Caki2 (cell line): Measurements from ENCODE around the gene TPD52L1. TPM values are rescaled to one million over a fixed set of nuclear protein-coding genes. Genes with fewer than 3 reads are reported as not detected.
"Not testable (repeated sequence)": the region's sequence is repeated elsewhere in the genome, so short reads cannot be mapped to it uniquely, and the experiment has no call there.

Experiments used
- DNase-seq: peaks from one replicate; pipeline ENCODE4 v3.0.0-alpha.2; 2015; ENCODE audit warnings: low read depth
- in situ Hi-C: cut with HindIII; loops from 2 replicates; pipeline ENCODE4 v1.10.0; 2016; ENCODE audit warnings: low sequenced_read_pairs, low pct_unique_long_range_greater_than_20kb, mixed read lengths
- total RNA-seq: library from RNA; depleted of rRNA; stranded (reverse); fragments of >200 nt; shearing (Covaris generic); gene quantifications from 2 replicates; pipeline ENCODE4 v1.2.3, GENCODE V29; 2014; ENCODE audit warnings: low replicate concordance

TPD52L1 gene
- total RNA-seq, 1 experiment from 2014 or later, result 328 TPM

GRCh38 chr6:125129354-125129753, 24.2 kb upstream of the TPD52L1 start:
- in situ Hi-C loops, result no loop called here

DNA sequence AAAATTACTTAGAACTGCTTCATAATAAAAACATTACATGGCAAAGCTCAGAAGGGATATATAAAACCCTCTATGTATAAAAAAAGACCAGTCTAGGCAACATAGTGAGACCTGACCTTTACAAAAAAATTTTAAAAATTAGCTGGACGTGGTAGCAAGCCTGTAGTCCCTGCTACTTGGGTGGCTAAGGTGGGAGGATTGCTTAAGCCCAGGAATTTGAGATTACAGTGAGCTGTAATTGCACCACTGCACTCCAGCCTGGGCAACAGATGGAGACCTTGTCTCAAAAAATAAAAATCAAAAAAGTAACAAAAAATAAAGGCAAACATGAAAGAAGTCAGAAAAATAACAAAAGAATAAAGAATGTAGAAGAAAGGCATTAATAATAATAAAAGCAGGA, 21.5 kb upstream of the TPD52L1 start:
- in situ Hi-C loops, result no loop called here

More at GRCh38 chr6:125129354-125129753, 24.2 kb upstream of the TPD52L1 start:
- no peak for DNase-seq

DNA sequence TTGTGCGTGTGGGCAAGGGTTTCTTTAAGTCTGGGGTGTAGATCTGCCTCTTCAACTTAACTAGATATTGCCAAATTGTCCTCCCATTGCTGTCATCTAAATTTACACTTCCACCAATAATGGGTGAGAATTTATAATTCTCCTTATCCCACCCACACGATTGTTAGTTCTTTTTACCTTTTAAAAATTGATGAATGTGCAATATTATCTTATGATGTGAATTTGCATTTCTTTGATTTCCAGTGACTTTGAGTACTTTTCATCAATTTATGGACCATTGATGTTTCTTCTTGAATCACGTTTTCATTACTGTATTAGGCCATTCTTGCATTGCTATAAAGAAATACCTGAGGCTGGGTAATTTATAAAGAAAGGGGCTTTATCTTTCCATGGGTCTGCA, 17.2 kb upstream of the TPD52L1 start:
- in situ Hi-C loops, result no loop called here
- no peak for DNase-seq

More for the DNA sequence above, 21.5 kb upstream of the TPD52L1 start:
- DNase-seq, result no peak

DNA sequence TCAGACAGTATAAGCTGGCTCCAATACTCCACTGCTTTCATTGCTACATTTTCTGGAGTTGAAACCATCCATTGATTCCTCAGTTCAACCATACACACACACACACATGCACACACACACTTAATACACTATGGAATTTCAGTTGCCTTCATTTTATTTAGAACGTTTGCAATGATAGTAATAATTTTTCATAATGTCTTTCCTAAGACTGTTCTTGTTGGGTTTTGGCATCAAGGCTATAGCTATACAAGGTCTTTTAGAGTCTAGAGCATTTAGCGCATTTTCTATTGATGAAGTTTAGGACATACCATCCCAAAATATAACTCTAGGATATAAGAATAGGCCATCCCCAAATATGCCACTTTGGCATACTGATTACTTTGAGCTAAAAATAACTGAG, 15.5 kb upstream of the TPD52L1 start:
- no peak for DNase-seq
- in situ Hi-C loops, result no loop called here

GRCh38 chr6:125140808-125141207, 12.8 kb upstream of the TPD52L1 start:
- no peak for DNase-seq
- in situ Hi-C loops, result no loop called here

DNA sequence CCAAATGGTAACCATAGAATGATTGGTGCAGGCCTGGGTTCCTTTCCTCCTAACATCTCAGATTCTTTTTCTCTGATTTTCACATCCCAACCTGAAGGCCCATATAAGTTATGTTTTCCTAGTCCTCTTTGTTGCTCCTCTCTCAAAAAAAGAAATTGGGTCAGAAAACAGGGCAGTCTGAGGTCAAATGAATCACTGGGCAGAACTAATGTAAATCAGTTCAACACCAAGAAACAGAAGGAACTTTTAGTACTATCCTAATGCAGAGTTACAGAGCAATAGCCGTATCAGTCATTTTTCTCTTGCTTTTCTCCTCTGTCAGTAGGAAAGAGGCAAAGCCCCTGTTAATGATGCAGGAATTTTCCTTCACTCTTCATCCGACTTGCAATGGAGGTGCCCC, 11.0 kb upstream of the TPD52L1 start:
- no peak for DNase-seq
- in situ Hi-C loops, result no loop called here

- in situ Hi-C loops, result no loop called here
- no peak for DNase-seq
These were observed 8.8 kb upstream of the TPD52L1 start for GRCh38 chr6:125144822-125145221.

- in situ Hi-C loops, result no loop called here
- peak; percentile 43 for DNase-seq
These were observed 4.1 kb upstream of the TPD52L1 start for GRCh38 chr6:125149256-125150144.

DNA sequence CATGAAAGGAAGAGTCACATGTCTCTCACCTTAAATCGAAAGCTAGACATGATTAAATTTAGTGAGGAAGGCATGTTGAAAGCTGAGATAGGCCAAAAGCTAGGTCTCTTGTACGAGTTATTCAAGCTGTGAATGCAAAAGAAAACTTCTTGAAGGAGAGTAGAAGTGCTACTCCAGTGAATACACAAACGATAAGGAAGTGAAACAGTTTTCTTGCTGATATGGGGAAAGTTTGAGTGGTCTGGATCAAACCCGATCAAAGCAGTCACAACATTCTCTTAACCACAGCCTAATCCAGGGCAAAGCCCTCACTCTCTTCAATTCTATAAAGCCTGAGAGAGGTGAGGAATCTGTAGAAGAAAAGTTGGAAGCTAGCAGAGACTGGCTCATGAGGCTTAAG, 1.9 kb upstream of the TPD52L1 start:
- no peak for DNase-seq
- in situ Hi-C loops, result no loop called here

GRCh38 chr6:125154118-125154760, 666 bp downstream of the TPD52L1 start:
- no peak for DNase-seq

GRCh38 chr6:125154761-125155135, 1.2 kb downstream of the TPD52L1 start:
- in situ Hi-C loops, result no loop called here
- DNase-seq, result peak; percentile 69

More at GRCh38 chr6:125154118-125154760, 666 bp downstream of the TPD52L1 start:
- in situ Hi-C loops, result no loop called here

DNA sequence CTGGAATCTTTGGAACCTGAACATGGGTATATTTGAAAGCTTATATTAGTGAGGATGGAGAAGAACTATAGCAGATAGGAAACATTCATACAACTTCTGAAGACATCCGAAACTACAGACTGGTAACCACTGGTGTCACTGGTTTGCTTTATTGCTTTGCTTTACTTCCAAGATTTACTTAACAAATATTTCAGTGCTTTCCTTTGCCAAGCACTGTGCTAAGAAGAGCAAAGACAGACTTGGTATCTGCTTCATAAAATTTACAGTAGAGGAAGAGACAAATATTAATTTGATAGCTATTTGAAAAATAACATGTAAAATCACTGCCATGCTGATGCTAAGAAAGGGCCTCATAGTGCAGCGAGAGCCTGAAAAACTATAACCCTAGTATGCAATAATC, 1.8 kb downstream of the TPD52L1 start:
- no peak for DNase-seq
- in situ Hi-C loops, result no loop called here

DNA sequence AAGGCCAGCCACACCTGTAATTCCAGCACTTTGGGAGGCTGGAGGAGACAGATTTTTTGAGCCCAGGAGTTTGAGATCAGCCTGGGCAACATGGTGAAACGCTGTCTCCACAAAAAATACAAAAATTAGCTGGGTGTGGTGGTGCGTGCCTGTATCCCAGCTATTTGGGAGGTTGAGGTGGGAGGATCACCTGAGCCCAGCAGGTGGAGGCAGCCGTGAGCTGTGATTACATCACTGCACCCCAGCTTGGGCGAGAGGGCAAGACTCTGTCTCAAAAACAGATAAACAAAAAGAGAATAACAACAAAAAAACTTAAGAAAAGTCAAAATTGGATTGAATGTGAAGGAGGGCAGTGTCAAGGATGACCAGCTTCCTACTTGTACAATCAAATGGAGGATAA, 2.9 kb downstream of the TPD52L1 start:
- in situ Hi-C loops, result no loop called here
- DNase-seq, result no peak

- no peak for DNase-seq
- in situ Hi-C loops, result no loop called here
These were observed 3.7 kb downstream of the TPD52L1 start for GRCh38 chr6:125157280-125157679.

DNA sequence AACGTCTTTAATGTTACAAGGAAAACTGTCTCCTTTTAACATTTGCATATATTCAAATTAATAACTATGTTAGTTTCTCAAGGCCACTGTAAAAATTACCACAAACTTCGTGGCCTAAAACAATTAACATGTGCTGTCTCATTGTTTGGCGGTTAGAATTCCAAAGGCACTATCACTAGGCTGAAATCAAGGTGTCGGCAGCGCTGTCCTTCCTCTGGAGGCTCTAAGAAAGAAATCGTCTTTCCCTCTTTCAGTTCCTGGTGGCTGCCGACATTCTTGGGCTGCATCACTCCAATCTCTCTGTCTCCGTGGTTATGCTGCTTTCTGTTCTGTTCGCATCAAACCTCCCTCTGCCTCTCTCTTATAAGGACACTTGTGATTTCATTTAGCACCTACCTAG, 4.2 kb downstream of the TPD52L1 start:
- in situ Hi-C loops, result no loop called here
- DNase-seq, result no peak

- in situ Hi-C loops, DNase-seq: not testable (repeated sequence)
These were observed 9.8 kb downstream of the TPD52L1 start for GRCh38 chr6:125163339-125163738.

DNA sequence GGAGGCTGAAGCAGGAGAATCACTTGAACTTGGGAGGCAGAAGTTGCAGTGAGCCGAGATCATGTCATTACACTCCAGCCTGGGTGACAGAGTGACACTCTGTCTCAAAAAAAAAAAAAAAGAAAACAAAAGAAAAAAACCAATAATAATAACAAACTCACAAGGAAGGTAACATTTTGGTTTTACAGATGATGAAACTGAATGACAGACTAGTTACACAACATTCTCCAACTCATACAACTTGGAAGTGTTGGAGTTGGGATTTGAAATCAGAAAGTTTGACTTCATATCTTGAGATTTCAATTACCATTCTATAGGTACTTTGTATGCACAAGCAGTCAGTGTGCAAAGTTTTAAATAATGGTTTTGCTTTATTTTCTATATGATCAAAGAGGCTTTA, 10.2 kb downstream of the TPD52L1 start:
- DNase-seq, result no peak
- in situ Hi-C loops, result no loop called here

DNA sequence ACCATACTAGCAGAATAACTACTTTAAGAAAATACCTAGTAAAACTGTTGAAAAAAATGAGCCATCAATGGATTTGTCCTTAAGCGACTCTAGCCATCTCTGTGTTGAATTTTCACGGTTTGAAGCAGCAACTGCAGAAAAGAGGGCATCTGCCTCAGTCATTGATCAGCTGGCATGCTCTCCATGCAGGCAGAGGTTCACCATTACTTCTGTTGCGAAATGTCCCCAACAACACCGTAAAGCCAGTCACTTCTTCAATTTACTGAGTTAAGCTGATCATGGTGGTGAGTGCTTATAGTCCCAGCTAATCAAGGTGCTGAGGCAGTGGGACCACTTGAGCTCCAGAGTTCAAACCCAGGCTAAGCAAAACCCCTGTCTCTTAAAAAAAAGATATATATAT, 11.1 kb downstream of the TPD52L1 start:
- in situ Hi-C loops, result no loop called here
- no peak for DNase-seq

GRCh38 chr6:125165256-125165655, 11.7 kb downstream of the TPD52L1 start:
- in situ Hi-C loops, result no loop called here
- DNase-seq, result no peak

DNA sequence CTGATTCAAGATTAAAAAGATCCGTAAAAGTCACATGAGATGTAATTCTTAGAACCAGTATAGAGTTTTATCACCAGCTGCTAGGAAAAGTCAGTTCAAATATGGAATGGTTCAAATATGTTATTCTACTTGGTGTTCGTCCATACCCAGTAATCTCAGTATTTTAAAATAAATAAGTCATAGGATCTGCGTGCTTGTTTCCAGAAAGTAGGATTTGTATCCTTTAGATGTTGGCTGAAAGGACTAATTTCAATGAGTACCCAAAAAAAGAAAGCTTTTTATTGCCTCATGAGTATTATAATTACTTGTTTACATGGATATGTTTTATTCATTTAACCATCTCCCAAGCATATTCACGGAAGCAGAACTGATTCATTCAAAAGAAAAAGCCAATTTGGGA, 12.2 kb downstream of the TPD52L1 start:
- in situ Hi-C loops, result no loop called here
- DNase-seq, result no peak
